GM19455 (cell line): ENCODE measurements around the gene ATRN.
"Not testable (repeated sequence)": the region's sequence is repeated elsewhere in the genome, so short reads cannot be mapped to it uniquely, and the experiment has no call there.

ENCODE experiments used
- ATAC-seq: cut with Tn5 transposase; IDR thresholded peaks from one replicate; pipeline ENCODE4 v1.9.1; 2021; ENCODE audit not compliant: unreplicated experiment

Gene ATRN

DNA sequence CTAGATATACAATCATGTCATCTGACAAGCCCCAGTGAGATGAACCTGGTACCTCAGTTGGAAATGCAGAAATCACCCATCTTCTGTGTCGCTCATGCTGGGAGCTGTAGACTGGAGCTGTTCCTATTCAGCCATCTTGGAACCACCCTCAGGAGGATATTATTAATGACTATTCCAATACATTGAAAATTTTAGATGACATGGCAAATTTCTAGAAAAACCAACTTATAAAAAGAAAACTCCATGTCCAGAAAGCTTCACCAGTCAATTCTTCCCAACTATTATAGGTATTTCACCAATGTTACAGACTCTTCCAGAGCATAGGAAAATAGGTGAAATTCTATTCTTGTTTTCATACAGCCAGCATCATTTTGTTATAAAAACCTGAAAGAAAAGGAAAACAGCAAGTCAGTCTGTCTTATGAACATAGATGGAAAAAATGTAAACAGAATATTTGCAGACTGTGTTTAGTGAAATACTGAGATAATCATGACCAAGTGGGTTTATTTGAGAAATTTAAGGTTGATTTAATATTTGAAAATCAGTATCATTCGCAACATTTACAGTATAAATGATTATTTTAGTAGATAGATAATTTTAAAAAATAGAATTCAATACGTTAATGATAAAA is 43.3 kb downstream of the ATRN start:
- ATAC-seq: no peak

DNA sequence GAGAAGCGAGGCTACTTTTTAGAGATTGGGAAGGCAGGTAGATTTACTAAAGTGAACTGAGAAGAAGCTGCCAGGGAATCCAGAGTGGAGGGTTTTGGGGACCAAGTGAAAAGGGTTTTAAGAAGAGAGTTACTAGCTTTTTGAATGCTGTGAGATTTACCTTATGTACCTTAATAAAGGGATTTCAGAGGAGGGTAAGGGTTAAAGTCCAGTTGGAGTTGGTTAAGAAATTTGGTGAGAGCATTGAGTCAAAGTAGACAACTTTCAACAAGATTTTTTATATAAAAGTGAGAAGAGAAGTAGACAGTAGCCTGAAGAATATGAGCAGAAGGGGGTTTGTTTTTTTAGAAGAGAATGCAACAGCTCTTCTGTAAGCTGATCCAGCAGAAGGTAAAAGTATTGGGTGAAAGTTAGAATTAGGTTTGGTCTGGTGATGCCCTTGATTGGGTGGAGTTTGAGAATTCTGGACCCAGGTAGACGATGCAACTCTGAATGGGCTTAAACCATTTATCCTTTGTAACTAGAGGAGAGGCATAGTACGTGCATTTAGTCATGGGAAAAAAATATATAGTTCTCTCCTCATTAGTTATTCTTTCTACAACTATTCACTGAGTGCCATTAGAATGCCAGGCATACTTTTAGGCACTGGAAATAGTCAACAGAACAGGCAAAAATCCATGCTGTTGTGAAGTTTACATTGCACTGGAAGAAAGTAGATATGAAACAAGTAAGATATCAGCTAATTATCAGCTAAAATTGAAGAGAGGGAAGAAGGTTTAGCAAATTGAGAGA is 44.8 kb downstream of the ATRN start:
- no peak for ATAC-seq

DNA sequence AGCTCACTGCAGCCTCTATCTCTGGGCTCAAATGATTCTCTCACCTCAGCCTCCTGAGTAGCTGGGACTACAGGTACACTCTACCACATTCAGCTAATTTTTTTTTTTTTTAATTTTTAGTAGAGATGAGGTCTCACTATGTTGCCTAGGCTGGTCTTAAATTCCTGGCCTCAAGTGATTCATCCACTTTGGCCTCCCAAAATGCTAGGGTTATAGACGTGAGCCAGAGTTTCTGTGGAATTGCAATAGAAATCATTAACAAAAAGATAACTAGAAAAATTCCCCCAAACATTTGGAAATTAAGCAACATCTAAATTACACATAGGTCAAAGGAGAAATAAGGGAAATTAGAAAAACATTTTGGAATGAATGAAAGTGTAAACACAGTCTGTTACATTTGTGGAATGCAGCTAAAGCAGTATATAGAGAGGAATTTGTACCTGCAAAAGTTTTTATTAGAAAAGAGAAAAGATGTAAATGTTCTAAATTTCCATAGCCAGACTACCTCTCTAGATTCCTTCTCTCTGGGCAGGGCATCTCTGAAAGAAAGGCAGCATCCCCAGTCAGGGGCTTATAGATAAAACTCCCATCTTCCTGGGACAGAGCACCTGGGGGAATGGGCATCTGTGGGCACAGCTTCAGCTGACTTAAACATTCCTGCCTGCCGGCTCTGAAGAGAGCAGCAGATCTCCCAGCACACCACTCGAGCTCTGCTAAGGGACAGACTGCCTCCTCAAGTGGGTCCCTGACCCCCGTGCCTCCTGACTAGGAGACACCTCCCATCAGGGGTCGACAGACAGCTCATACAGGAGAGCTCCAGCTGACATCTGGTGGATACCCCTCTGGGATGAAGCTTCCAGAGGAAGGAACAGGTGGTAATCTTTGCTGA is 51.3 kb downstream of the ATRN start:
- no peak for ATAC-seq

DNA sequence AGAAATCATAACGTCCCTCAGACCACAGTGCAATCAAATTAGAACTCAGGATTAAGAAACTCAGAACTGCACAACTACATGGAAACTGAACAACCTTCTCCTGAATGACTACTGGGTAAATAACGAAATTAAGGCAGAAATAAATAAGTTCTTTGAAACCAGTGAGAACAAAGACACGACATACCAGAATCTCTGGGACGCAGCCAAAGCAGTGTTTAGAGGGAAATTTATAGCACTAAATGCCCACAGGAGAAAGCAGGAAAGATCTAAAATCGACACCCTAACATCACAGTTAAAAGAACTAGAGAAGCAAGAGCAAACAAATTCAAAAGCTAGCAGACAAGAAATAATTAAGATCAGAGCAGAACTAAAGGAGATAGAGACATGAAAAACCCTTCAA is 53.9 kb downstream of the ATRN start:
- not testable (repeated sequence) for ATAC-seq

DNA sequence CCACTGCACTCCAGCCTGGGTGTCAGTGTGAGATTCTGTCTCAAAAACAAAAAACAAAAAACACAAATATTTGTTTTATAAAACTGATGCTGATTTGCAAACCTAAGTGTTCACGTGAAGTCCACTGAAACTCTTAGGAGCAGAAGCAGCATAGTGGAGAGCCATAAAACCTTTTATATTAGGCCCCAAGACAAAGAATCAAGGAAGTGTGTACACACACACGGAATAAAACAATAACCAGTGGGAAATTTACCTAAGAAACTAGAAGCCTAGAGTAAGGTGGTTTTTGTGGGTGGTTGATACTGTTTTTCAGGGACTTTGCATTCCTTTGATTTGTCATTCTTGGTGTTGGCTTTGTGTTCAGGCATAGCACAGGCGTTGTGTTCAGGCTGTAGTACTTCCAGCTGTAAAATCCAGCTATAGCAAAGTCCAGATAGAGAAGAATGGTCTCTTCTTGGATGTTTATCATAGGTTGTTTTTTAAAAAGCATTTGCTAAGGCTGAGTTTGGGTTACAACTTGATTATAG is 61.3 kb downstream of the ATRN start:
- no peak for ATAC-seq

DNA sequence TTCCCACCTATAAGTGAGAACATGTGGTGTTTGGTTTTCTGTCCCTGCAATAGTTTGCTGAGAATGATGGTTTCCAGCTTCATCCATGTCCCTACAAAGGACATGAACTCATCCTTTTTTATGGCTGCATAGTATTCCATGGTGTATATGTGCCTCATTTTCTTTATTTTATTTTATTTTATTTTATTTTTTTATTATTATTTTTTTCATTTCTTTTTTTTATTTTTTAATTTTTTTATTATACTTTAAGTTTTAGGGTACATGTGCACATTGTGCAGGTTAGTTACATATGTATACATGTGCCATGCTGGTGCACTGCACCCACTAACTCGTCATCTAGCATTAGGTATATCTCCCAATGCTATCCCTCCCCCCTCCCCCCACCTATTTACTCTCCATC is 66.9 kb downstream of the ATRN start:
- ATAC-seq: not testable (repeated sequence)

DNA sequence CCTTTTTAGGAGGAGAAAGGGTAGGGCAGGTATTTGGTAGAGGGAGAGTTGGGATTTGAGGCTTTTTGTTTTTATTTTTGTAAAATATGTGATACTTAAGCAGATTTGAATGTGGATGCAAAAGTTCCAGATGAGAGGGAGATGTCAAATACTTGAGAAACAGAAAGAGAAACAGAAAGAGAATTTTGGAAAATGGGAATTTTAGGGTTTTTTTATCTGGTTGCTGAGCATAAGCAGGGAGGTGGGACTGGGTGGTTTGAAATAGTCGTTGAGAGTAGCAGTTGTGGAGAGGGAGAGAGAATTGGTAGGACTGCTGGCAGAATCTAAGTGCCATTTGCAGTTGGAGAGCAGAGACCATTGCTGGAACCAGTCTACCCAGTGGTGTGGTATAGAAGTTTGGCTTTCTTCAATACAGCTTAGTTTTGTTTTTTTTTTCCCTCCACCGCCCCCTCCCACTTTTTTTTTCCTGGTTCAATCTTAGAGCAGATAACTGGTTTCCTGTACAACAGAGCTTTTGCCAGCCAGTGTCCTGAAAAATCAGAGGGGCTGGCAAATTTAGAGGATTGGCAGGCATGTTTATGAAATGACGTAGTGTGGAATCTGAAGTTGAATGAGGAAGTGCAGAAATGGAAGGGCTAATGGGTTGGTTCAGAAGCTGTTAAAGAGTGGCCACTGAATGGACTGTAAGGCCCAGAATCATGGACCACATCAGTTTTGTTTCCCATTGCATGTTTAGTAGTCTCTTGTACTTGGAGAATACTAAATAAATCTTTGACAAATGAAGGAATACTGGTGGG is 68.7 kb downstream of the ATRN start:
- no peak for ATAC-seq

DNA sequence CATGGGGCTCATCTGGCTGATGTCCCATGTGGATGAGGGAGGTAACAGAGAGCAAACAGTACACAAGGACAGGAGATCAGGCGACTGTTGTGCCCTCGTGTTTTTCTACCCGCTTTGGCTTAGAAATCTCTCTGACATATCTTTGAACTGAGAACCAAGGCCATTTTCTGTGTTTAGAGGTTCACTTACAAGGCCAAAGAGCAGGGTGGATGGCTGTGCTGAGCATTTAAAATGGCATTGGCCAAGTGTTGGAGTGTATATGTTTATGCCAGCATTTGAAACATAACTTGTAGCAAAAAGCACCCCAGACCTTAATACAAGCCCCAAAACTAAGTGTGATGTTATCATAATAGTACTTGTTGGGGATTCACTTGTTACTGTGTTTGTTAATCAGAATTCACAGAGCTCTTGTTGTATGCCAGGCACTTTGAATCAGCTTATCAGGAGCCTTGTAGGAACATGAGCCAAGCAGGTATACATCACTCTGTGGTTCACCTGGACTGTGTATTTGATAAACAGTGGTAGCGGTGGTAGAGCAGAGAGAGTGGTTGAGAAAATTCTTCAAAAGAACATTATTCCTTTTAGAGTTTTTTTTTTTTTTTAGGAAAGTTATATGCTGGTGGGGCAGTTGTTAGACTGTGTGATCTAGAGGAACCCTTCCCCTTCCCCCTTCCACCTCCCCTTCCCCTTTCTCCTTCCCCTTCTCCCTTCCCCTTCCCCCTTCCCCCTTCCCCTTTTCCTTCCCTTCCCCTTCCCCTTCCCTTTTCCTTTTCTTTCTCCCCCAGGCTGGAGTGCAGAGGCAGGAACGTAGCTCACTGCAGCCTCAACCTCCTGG is 71.3 kb downstream of the ATRN start:
- no peak for ATAC-seq

DNA sequence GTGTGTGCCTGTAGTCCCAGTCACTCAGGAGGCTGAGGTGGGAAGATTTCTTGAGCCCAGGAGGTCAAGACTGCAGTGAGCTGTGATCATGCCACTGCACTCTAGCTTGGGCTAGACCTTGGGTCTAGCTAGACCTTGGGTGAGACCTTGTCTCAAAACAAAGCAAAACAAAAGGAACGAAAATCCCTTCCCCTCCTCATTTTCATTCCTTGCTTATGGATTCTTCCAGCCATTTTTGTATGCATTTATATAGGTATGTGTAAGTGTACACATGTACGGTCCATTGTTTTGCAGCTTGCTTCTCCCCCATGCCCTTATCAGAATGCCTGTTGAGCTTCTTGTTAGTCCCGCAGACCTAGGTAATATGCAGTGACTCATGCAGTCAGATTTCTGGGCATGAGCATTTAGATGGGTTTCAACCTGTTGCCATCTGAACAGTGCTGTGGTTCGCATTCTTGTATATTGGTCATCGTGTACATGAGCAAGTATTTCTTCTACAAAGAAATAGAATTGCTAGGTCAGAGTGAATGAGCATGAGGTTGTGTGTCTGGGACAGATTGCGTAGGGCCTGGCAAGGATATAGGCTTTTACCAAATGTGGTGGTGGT is 73.2 kb downstream of the ATRN start:
- no peak for ATAC-seq

DNA sequence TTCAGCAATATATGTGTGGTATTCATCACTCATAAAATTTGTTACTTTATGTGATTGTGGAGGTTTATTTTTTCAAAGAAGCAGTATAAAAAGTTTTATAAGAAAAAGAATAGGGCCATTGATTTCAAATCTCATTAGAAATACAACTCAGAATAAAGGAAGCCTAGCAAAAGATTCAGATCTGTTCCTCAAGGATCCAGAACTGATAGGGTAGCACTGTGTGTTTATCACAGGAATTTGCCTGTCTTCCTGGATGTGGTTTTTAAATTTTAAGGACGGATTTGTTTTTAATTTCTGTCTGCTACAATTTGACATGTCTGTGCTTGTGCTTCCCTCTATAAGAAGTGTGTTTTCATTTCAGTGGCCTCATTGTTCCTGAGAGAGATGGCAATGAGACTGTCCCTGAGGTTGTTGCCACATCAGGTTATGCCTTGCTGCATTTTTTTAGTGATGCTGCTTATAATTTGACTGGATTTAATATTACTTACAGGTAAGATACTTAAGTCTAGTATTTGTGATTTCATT is 74.6 kb downstream of the ATRN start:
- no peak for ATAC-seq

DNA sequence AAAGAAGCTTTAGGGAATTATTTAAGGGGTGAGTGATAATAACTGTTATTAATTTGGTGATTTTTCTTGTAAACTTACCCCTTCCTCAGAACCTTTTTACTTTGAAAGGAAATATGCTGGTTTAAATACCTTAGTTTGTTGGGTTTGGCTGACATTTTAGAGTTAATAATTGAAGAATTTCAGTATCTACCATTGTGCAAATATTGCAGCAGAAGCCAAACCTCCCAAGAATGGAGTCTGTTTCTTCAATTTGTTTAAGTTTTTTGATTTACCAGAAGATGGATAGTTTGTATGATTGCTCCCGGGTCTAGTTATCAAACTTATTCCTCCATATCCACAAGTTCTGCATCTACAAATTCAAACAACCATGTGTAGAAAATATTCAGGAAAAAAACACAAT is 77.1 kb downstream of the ATRN start:
- no peak for ATAC-seq

DNA sequence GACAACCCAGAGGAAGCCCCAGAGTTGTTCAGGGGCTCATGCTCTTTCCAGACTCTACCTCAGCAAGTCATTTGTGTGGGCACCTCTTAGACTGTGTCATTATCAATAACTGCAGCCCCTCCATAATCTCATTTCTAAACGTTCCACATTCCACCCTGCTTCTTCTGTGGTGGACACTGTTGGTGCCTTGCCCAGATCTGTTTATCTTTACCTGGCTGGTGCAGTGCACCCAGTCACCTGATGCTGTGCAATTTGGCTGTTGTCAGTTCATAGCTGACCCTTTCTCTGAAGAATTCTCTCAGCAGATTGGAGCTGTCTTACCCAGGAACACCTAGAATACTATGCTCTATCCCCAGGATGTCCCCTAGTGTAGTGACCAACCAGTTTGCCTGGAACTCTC is 80.0 kb downstream of the ATRN start:
- no peak for ATAC-seq

DNA sequence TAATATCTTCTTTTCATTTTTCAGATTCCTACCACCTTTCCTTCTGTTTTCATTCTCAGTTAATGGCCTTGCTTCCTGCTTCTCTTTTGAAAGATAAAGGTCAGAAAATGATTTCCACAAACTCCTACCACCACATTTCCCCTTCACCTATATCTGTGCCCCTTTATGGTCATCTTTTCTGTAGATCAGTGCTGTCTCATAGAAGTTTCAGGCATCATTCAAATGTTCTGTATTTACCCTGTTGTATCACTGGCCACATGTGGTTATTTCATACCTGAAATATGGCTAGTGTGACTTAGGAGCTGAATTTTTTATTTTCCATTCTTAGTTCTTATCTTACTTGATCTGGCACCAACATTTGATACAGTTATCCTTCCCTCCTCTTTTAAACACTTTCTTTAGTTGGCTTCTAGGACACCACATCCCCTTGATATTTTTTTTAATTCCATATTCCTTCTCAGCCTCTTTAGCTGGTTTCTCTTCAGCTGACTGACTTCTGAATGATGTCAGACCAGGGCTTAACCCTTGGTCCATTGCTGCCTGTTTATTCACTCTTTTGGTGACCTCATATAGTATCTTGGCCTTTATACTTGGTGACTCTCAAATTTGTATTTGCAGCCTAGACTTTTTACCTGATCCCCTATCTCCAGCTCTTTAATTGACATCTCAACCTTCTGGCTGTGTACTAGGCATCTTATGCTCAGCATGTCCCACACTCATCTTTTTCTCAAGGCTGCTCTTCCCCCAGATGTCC is 81.0 kb downstream of the ATRN start:
- ATAC-seq: no peak

DNA sequence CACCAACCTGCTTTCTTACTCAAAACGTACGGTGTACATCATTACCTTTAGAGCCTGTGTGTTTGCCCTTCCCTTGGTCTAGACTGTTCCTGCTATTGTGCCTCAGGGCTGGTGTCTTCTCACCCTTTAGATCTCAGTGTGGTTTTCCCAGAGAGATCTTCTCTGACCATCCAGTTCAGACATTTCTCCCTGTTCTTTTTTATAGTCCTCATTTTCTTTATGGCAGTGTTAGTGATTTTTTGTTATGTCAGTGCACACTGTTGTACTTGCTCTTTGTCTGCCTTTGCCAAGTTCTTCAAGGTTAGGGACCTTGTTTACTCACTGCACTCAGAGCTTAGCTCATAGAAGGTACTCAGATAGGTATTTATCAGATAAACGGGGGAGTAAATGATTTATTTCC is 82.8 kb downstream of the ATRN start:
- ATAC-seq: no peak

DNA sequence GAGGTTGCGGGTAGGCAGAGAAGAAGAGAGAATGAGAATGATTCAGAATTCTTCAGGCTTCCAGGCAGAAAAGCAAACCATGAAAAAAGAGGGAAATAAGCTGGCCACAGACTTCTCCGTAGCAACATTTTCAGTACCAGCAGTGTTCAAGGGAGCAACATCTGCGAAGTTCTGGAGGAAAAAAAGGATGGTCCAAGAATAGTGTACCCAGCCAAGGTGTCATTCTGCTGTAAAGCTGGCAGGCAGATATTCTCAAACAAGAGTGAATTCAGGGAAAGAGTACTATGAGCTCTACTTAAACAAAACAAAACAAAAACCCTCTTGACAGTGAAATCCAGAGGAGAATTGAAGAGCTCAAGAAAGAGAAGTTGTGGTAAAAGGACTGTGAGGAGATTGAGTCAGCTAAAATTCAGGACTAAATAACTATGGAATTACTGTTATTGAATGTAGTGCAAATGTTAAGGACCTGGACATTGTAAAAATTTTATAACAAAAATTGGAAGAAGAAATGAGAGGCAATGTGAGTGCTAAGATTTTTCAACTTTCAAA is 86.5 kb downstream of the ATRN start:
- ATAC-seq: no peak

DNA sequence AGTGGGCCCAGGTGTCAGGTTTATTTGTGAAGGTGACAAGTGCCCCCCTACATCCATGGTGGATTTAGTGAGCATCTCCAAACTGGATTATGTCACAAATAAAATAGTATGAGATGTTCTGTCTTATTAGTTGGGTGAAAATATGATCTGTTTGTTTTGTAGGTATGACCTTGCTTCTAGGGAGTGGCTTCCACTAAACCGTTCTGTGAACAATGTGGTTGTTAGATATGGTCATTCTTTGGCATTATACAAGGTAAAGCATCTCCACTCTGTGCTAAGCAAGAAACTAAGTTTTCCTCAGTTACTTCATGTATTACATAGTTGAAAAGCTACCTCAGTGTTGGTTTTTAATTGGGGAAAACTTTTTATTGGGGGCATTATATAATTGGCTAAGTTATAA is 88.4 kb downstream of the ATRN start:
- no peak for ATAC-seq

DNA sequence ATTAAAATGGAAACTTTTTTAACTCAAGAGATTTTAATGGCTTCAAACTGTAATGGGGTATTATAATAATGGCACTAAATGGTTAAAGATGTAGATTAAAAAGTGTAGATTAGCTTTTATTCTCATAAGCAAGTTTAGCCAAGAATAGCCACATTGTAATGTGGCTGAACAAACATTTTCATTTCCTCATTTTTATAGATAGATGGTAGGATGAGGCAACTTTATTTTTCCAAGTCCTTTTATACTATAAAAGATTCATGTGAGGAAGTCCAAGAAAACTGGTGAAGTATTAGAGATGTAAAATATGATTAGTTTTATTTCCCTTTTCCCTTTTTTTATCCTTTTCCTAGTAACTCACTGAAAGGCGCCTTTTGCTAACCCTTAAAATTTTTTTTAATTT is 88.8 kb downstream of the ATRN start:
- ATAC-seq: no peak

DNA sequence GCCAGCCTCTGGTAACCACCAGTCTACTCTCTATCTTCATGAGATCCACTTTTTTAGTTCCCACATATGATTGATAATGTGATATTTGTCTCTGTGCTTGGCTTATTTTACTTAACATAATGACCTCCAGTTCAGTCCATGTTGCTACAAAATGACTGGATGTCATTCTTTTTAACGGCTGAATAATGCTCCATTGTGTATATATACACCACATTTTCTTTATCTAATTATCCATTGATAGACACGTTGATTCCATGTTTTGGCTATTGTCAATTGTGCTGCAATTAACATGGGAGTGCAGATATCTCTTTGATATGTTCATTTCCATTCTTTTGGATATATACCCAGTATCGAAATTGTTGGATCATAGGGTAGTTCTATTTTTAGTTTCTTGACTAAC is 89.3 kb downstream of the ATRN start:
- ATAC-seq: no peak
